ENCODE data around the gene TAF6. TPM values are rescaled to one million over a fixed set of nuclear protein-coding genes. Genes with fewer than 3 reads are reported as not detected.

TAF6 gene
- total and polyA plus RNA-seq, 2 experiments from 2014 or later, result 56.3 to 141 TPM

DNA sequence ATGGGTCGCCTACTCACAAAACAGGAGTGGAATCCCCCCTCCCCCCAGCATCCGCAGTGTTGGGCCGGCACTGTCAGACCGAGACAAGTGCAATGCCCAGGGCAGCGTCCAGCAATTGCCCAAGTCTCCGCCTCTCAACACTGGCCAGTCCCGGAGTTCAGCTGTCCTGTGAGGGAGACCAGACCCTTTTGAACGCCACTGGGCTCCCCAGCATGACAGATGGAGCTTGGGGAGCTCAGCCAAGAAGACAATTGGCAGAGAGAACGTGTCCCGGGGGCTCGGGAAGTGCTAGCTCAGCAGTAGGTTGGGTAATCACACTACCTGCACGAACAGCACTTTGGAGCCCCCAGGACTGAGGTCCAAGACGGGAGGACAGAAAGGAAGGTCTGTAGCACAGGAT, 25.7 kb downstream of the TAF6 start (continued):
- TF ChIP-seq, protein P1, sequence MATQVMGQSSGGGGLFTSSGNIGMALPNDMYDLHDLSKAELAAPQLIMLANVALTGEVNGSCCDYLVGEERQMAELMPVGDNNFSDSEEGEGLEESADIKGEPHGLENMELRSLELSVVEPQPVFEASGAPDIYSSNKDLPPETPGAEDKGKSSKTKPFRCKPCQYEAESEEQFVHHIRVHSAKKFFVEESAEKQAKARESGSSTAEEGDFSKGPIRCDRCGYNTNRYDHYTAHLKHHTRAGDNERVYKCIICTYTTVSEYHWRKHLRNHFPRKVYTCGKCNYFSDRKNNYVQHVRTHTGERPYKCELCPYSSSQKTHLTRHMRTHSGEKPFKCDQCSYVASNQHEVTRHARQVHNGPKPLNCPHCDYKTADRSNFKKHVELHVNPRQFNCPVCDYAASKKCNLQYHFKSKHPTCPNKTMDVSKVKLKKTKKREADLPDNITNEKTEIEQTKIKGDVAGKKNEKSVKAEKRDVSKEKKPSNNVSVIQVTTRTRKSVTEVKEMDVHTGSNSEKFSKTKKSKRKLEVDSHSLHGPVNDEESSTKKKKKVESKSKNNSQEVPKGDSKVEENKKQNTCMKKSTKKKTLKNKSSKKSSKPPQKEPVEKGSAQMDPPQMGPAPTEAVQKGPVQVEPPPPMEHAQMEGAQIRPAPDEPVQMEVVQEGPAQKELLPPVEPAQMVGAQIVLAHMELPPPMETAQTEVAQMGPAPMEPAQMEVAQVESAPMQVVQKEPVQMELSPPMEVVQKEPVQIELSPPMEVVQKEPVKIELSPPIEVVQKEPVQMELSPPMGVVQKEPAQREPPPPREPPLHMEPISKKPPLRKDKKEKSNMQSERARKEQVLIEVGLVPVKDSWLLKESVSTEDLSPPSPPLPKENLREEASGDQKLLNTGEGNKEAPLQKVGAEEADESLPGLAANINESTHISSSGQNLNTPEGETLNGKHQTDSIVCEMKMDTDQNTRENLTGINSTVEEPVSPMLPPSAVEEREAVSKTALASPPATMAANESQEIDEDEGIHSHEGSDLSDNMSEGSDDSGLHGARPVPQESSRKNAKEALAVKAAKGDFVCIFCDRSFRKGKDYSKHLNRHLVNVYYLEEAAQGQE (IDR thresholded peaks at IDR 0.05; ENCODE audit: unreplicated experiment), result no peak
- TF ChIP-seq, protein P2, sequence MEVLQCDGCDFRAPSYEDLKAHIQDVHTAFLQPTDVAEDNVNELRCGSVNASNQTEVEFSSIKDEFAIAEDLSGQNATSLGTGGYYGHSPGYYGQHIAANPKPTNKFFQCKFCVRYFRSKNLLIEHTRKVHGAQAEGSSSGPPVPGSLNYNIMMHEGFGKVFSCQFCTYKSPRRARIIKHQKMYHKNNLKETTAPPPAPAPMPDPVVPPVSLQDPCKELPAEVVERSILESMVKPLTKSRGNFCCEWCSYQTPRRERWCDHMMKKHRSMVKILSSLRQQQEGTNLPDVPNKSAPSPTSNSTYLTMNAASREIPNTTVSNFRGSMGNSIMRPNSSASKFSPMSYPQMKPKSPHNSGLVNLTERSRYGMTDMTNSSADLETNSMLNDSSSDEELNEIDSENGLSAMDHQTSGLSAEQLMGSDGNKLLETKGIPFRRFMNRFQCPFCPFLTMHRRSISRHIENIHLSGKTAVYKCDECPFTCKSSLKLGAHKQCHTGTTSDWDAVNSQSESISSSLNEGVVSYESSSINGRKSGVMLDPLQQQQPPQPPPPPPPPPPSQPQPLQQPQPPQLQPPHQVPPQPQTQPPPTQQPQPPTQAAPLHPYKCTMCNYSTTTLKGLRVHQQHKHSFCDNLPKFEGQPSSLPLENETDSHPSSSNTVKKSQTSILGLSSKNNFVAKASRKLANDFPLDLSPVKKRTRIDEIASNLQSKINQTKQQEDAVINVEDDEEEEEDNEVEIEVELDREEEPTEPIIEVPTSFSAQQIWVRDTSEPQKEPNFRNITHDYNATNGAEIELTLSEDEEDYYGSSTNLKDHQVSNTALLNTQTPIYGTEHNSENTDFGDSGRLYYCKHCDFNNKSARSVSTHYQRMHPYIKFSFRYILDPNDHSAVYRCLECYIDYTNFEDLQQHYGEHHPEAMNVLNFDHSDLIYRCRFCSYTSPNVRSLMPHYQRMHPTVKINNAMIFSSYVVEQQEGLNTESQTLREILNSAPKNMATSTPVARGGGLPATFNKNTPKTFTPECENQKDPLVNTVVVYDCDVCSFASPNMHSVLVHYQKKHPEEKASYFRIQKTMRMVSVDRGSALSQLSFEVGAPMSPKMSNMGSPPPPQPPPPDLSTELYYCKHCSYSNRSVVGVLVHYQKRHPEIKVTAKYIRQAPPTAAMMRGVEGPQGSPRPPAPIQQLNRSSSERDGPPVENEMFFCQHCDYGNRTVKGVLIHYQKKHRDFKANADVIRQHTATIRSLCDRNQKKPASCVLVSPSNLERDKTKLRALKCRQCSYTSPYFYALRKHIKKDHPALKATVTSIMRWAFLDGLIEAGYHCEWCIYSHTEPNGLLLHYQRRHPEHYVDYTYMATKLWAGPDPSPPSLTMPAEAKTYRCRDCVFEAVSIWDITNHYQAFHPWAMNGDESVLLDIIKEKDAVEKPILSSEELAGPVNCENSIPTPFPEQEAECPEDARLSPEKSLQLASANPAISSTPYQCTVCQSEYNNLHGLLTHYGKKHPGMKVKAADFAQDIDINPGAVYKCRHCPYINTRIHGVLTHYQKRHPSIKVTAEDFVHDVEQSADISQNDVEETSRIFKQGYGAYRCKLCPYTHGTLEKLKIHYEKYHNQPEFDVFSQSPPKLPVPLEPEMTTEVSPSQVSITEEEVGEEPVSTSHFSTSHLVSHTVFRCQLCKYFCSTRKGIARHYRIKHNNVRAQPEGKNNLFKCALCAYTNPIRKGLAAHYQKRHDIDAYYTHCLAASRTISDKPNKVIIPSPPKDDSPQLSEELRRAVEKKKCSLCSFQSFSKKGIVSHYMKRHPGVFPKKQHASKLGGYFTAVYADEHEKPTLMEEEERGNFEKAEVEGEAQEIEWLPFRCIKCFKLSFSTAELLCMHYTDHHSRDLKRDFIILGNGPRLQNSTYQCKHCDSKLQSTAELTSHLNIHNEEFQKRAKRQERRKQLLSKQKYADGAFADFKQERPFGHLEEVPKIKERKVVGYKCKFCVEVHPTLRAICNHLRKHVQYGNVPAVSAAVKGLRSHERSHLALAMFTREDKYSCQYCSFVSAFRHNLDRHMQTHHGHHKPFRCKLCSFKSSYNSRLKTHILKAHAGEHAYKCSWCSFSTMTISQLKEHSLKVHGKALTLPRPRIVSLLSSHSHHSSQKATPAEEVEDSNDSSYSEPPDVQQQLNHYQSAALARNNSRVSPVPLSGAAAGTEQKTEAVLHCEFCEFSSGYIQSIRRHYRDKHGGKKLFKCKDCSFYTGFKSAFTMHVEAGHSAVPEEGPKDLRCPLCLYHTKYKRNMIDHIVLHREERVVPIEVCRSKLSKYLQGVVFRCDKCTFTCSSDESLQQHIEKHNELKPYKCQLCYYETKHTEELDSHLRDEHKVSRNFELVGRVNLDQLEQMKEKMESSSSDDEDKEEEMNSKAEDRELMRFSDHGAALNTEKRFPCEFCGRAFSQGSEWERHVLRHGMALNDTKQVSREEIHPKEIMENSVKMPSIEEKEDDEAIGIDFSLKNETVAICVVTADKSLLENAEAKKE (CRISPR knock-in tag; IDR thresholded peaks at IDR 0.05), result no peak
- no peak for TF ChIP-seq EZH2phosphoT487 (IDR thresholded peaks at IDR 0.05; ENCODE audit: unreplicated experiment)

DNA sequence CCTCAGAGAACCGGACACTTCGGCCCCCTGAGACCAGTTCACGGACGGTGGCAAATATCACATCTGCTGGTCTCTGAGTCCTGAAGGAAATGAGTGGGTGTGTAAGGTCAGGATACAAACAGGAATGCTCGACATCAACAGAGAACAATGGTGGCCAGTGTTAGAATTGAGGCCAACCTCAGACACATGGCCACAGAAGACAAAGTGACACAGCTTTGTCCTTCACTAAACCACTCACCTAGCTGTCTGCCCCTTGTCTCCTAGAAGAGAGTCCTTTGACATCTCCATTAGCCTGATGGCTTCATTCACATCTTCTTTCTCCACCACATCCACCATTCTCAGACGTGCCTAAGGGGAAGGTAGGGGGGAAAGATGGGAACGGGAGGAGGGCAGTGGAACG, 26.1 kb downstream of the TAF6 start:
- Mint-ChIP-seq H3K4me3 (no peak overlapping the region), H3K36me3 (ENCODE audit: low read depth) (peaks cover 79% of the 10 kb centered on the region), H3K4me1 (peaks cover 29% of the 10 kb centered on the region), H3K27me3 (ENCODE audit: insufficient read depth, low read depth, poor library complexity) (peaks cover 40% of the 10 kb centered on the region), H3K9me3 (peaks cover 5% of the 10 kb centered on the region; the same call in 2 of the 3 replicates), H3K27ac (peak overlapping the region; percentile 45; the same call in 1 of the 2 replicates)
- Histone ChIP-seq H3K27me3 (ENCODE audit: insufficient read depth) (no peaks in the 10 kb centered on the region), H3K9me2 (ENCODE audit: insufficient read depth) (no peaks in the 10 kb centered on the region), H3K79me2 (replicated peaks; ENCODE audit: insufficient read depth) (peaks cover 29% of the 10 kb centered on the region), H4K20me1 (replicated peaks; ENCODE audit: insufficient read depth) (peaks cover 47% of the 10 kb centered on the region), H3K36me3 (ENCODE audit: insufficient read depth) (peaks cover 59% of the 10 kb centered on the region), H2AFZ (no peak overlapping the region), H3K4me1 (ENCODE audit: insufficient read depth) (peaks cover 6% of the 10 kb centered on the region), H3K4me3 (no peak overlapping the region), H3K4me2 (no peak overlapping the region), H3F3A (replicated peaks; ENCODE audit: low read depth) (peaks cover 88% of the 10 kb centered on the region), H3K27ac (ENCODE audit: low read depth) (peak overlapping the region; percentile 1)
- DNase-seq (ENCODE audit: low spot score), result no peak
- no peak for ATAC-seq
- TF ChIP-seq EZH2 (IDR thresholded peaks at IDR 0.05; ENCODE audit: low read depth, unreplicated experiment) (no peak), EZH2phosphoT487 (IDR thresholded peaks at IDR 0.05; ENCODE audit: unreplicated experiment) (no peak), JUNB (IDR thresholded peaks at IDR 0.05; ENCODE audit: unreplicated experiment) (no peak), ZNF331 (CRISPR knock-in tag; IDR thresholded peaks at IDR 0.05; ENCODE audit: low read depth) (no peak), STAT1 (IDR thresholded peaks at IDR 0.05; ENCODE audit: unreplicated experiment) (no peak)
- TF ChIP-seq, protein P3, sequence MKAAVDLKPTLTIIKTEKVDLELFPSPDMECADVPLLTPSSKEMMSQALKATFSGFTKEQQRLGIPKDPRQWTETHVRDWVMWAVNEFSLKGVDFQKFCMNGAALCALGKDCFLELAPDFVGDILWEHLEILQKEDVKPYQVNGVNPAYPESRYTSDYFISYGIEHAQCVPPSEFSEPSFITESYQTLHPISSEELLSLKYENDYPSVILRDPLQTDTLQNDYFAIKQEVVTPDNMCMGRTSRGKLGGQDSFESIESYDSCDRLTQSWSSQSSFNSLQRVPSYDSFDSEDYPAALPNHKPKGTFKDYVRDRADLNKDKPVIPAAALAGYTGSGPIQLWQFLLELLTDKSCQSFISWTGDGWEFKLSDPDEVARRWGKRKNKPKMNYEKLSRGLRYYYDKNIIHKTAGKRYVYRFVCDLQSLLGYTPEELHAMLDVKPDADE (IDR thresholded peaks at IDR 0.05), result no peak
- TF ChIP-seq, protein P1 (IDR thresholded peaks at IDR 0.05; ENCODE audit: unreplicated experiment), result no peak
